Transverse colon (tissue), 4 donors: ENCODE measurements around the gene PDE4D. TPM values are rescaled to one million over a fixed set of nuclear protein-coding genes. Genes with fewer than 3 reads are reported as not detected.

Experiments
- DNase-seq: peaks from one replicate; pipeline ENCODE4 v3.0.0-alpha.2; 2019
- H3K27ac ChIP-seq, 4 donors: fragments of 200-600 bp; sonication (generic); 2 replicates each; pipeline ENCODE4 v1.5.1; 2016 to 2018; ENCODE audit warnings: inconsistent platforms in 4 of 4
- H3K27me3 ChIP-seq: fragments of 200-600 bp; sonication (generic); 2 replicates; pipeline ENCODE4 v1.5.1; 2017; ENCODE audit warnings: inconsistent platforms
- H3K36me3 ChIP-seq, 4 donors: fragments of 200-600 bp; sonication (generic); 2 replicates each; pipeline ENCODE4 v1.5.1; 2017 to 2019; ENCODE audit warnings: inconsistent platforms in 4 of 4
- H3K4me1 ChIP-seq, 4 donors: fragments of 200-600 bp; sonication (generic); 2 replicates each; pipeline ENCODE4 v1.5.1; 2017 to 2020; ENCODE audit warnings: inconsistent platforms in 4 of 4
- H3K4me3 ChIP-seq, 4 donors: fragments of 200-600 bp; sonication (generic); 1 replicate in 1 of 4; 2 replicates in 3 of 4; pipeline versions ENCODE4 v1.5.1 to v1.6.1; 2017 to 2019; ENCODE audit warnings: inconsistent platforms in 4 of 4
- H3K9me3 ChIP-seq, 2 donors: fragments of 200-600 bp; sonication (generic); 2 replicates each; pipeline ENCODE4 v1.5.1; 2017 to 2019; ENCODE audit warnings: inconsistent platforms in 2 of 2
- EP300 ChIP-seq: sonication (generic); formaldehyde crosslinking; IDR thresholded peaks from one replicate; pipeline ENCODE4 v1.6.1; 2017; ENCODE audit warnings: antibody characterized with exemption, low read depth
- POLR2A ChIP-seq: fragments of 450-650 bp; IDR thresholded peaks from one replicate; pipeline ENCODE4 v1.6.1; 2016; ENCODE audit warnings: antibody characterized with exemption, mild to moderate bottlenecking, moderate library complexity
- POLR2AphosphoS5 ChIP-seq, 3 donors: sonication (generic); formaldehyde crosslinking; IDR thresholded peaks; one replicate each; pipeline ENCODE4 v1.6.1; 2016; ENCODE audit warnings: antibody characterized with exemption in 3 of 3
- WGBS, 2 donors: methylation state at CpG; one replicate each; pipeline ENCODE4 v1.1.5; 2018; ENCODE audit warnings: low coverage in 1 of 2; 5-methylcytosine and 5-hydroxymethylcytosine counted together
- in situ Hi-C, 4 donors: fragments of 200-750 bp; cut with MboI; loops; one replicate each; pipeline versions ENCODE4 v1.15.0 to v1.15.1; 2017; ENCODE audit warnings: low sequenced_read_pairs in 3 of 4, low pct_ligation_motif_present in 1 of 4, low pct_unique_long_range_greater_than_20kb in 1 of 4
- intact Hi-C: fragments of 100-400 bp; cut with DNase I; formaldehyde crosslinking; loops from one replicate; pipeline ENCODE4 v1.15.1; 2023; ENCODE audit warnings: low total_unique reads
- total RNA-seq, 4 donors: library from RNA; depleted of rRNA; stranded (reverse); fragments of >200 nt; gene quantifications; one replicate each; pipeline ENCODE4 v1.1.0, GENCODE V29; 2016
- TF ChIP-seq, protein P1 (sequence below), 5 experiments: fragments of 200-600 bp in 3 of 5; fragments of 450-650 bp in 2 of 5; sonication (generic) in 3 of 5; IDR thresholded peaks; 1 replicate in 2 of 5; 2 replicates in 3 of 5; pipeline ENCODE4 v1.5.1; 2016 to 2017; ENCODE audit warnings: antibody characterized with exemption in 5 of 5, inconsistent platforms in 3 of 5, mild to moderate bottlenecking in 2 of 5, moderate library complexity in 1 of 5

The PDE4D gene
- total RNA-seq, 4 donors from 2014 or later, result 47.0 to 302 (median 73.6) TPM

GRCh38 chr5:59897075-59897474, 3.5 kb upstream of the PDE4D start:
- no peak overlapping the region for H3K27ac ChIP-seq
- TF ChIP-seq EP300 (no peak), POLR2AphosphoS5 (IDR thresholded peaks at IDR 0.05) (no peak), POLR2A (no peak)
- TF ChIP-seq, protein P1, sequence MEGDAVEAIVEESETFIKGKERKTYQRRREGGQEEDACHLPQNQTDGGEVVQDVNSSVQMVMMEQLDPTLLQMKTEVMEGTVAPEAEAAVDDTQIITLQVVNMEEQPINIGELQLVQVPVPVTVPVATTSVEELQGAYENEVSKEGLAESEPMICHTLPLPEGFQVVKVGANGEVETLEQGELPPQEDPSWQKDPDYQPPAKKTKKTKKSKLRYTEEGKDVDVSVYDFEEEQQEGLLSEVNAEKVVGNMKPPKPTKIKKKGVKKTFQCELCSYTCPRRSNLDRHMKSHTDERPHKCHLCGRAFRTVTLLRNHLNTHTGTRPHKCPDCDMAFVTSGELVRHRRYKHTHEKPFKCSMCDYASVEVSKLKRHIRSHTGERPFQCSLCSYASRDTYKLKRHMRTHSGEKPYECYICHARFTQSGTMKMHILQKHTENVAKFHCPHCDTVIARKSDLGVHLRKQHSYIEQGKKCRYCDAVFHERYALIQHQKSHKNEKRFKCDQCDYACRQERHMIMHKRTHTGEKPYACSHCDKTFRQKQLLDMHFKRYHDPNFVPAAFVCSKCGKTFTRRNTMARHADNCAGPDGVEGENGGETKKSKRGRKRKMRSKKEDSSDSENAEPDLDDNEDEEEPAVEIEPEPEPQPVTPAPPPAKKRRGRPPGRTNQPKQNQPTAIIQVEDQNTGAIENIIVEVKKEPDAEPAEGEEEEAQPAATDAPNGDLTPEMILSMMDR (IDR thresholded peaks at IDR 0.05), result no peak
- no peak overlapping the region for H3K4me3 ChIP-seq
- H3K4me1 ChIP-seq, result peaks cover 5 to 9% (median 6%) of the 10 kb centered on the region in 4 donors
- no peaks in the 10 kb centered on the region for H3K36me3 ChIP-seq
- H3K27me3 ChIP-seq, result peaks cover 40% of the 10 kb centered on the region
- DNase-seq, result no peak
- intact Hi-C loops, result no loop called here
- in situ Hi-C loops, result no loop called here
- H3K9me3 ChIP-seq, result no peaks in the 10 kb centered on the region

GRCh38 chr5:59891962-59892643, 1.4 kb downstream of the PDE4D start:
- Histone ChIP-seq H3K4me1 (peaks cover 5 to 9% (median 6%) of the 10 kb centered on the region in 4 donors), H3K27me3 (peaks cover 56% of the 10 kb centered on the region), H3K36me3 (no peaks in the 10 kb centered on the region), H3K9me3 (no peaks in the 10 kb centered on the region), H3K27ac (no peak overlapping the region), H3K4me3 (no peak overlapping the region)
- in situ Hi-C loops (no loop called here), intact Hi-C loops (no loop called here)
- no peak for DNase-seq
- WGBS, 2 donors, result 11 to 22% methylated on average over 16 to 22 of the region's 22 CpGs
- TF ChIP-seq, protein P1 (IDR thresholded peaks at IDR 0.05), result no peak
- TF ChIP-seq EP300 (no peak), POLR2AphosphoS5 (IDR thresholded peaks at IDR 0.05) (no peak), POLR2A (no peak)

GRCh38 chr5:59887274-59887673, 6.3 kb downstream of the PDE4D start:
- intact Hi-C loops (no loop called here), in situ Hi-C loops (no loop called here)
- no peaks in the 10 kb centered on the region for H3K36me3 ChIP-seq
- WGBS, 2 donors, result 55 to 76% methylated on average over 3 of the region's 3 CpGs
- peaks cover 17% of the 10 kb centered on the region for H3K27me3 ChIP-seq
- no peaks in the 10 kb centered on the region for H3K4me1 ChIP-seq
- no peak overlapping the region for H3K27ac ChIP-seq
- no peak overlapping the region for H3K4me3 ChIP-seq
- TF ChIP-seq POLR2AphosphoS5 (IDR thresholded peaks at IDR 0.05) (no peak), POLR2A (no peak), EP300 (no peak)
- TF ChIP-seq, protein P1 (IDR thresholded peaks at IDR 0.05), result no peak
- no peaks in the 10 kb centered on the region for H3K9me3 ChIP-seq
- no peak for DNase-seq

GRCh38 chr5:59874675-59875074, 18.9 kb downstream of the PDE4D start:
- Histone ChIP-seq H3K27ac (no peak overlapping the region), H3K4me1 (no peaks in the 10 kb centered on the region), H3K4me3 (no peak overlapping the region), H3K36me3 (no peaks in the 10 kb centered on the region), H3K27me3 (no peaks in the 10 kb centered on the region), H3K9me3 (no peaks in the 10 kb centered on the region)
- in situ Hi-C loops (no loop called here), intact Hi-C loops (no loop called here)
- no peak for TF ChIP-seq POLR2A
- TF ChIP-seq, protein P1 (IDR thresholded peaks at IDR 0.05), result no peak
- TF ChIP-seq POLR2AphosphoS5 (IDR thresholded peaks at IDR 0.05), result no peak
- TF ChIP-seq EP300, result no peak
- no peak for DNase-seq
- WGBS, 2 donors, result 93 to 100% methylated on average over 1 of the region's 1 CpG
